Measurements from ENCODE around the gene CCDC88C. TPM values are rescaled to one million over a fixed set of nuclear protein-coding genes. Genes with fewer than 3 reads are reported as not detected.

CCDC88C gene
- total RNA-seq, 2 experiments from 2014 or later, result 83.6 to 87.8 TPM

DNA sequence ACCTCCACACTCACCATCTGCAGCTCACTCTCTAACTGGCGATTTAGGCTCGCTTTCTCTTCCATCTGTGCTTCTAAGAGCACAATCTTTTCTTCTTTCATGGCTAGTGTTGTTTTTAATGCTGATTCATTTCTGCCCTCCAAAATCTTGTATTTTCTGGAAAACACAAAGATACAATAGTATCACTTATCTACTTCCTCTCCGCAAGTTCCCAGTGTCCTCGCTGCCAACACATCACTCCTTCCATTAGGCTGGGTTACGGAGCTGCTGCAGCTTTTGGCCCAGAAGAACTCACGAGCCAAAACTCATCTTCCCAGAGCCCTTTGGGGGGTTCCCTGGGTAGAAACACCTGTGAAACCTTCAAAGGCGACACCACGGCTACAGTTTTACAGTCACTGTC is 109.3 kb downstream of the CCDC88C start:
- Mint-ChIP-seq H3K36me3 (ENCODE audit: low read depth) (peaks cover 73% of the 10 kb centered on the region), H3K27ac (peak overlapping the region; percentile 71), H3K27me3 (no peaks in the 10 kb centered on the region), H3K4me1 (ENCODE audit: low read depth) (peaks cover 57% of the 10 kb centered on the region), H3K9me3 (no peaks in the 10 kb centered on the region), H3K4me3 (no peak overlapping the region)
- TF ChIP-seq, protein P1, sequence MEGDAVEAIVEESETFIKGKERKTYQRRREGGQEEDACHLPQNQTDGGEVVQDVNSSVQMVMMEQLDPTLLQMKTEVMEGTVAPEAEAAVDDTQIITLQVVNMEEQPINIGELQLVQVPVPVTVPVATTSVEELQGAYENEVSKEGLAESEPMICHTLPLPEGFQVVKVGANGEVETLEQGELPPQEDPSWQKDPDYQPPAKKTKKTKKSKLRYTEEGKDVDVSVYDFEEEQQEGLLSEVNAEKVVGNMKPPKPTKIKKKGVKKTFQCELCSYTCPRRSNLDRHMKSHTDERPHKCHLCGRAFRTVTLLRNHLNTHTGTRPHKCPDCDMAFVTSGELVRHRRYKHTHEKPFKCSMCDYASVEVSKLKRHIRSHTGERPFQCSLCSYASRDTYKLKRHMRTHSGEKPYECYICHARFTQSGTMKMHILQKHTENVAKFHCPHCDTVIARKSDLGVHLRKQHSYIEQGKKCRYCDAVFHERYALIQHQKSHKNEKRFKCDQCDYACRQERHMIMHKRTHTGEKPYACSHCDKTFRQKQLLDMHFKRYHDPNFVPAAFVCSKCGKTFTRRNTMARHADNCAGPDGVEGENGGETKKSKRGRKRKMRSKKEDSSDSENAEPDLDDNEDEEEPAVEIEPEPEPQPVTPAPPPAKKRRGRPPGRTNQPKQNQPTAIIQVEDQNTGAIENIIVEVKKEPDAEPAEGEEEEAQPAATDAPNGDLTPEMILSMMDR (IDR thresholded peaks at IDR 0.05), result no peak
- ChIA-PET CTCF (no interaction called here), POLR2A (no interaction called here)
- ATAC-seq, result no peak
- intact Hi-C loops (cut with micrococcal nuclease), result no loop called here
- no peak for DNase-seq

DNA sequence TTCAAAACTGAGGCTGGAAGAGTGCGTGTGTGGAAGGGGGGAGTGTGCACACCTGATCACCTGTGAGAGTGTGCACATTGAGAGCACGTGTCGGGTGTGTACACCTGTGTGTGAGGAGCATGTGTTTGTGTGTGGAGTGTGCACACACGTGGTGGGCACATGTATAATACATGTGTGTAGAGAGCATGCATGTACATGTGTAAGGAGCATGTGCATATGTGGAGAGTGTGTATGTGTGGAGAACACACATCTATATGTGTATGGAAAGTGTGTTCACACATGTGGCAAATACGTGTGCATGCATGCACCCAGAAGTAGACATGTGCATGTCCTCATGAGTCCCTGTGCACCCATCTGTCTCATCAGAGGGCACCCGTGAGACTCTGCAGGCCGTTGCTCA is 110.0 kb downstream of the CCDC88C start:
- Mint-ChIP-seq H3K4me1 (ENCODE audit: low read depth) (peaks cover 58% of the 10 kb centered on the region), H3K27ac (no peak overlapping the region), H3K27me3 (no peaks in the 10 kb centered on the region), H3K9me3 (no peaks in the 10 kb centered on the region), H3K4me3 (no peak overlapping the region), H3K36me3 (ENCODE audit: low read depth) (peaks cover 66% of the 10 kb centered on the region)
- ATAC-seq (no peak), DNase-seq (no peak)
- intact Hi-C loops (cut with micrococcal nuclease), result no loop called here
- TF ChIP-seq, protein P1 (IDR thresholded peaks at IDR 0.05), result no peak
- ChIA-PET CTCF (no interaction called here), POLR2A (no interaction called here)

DNA sequence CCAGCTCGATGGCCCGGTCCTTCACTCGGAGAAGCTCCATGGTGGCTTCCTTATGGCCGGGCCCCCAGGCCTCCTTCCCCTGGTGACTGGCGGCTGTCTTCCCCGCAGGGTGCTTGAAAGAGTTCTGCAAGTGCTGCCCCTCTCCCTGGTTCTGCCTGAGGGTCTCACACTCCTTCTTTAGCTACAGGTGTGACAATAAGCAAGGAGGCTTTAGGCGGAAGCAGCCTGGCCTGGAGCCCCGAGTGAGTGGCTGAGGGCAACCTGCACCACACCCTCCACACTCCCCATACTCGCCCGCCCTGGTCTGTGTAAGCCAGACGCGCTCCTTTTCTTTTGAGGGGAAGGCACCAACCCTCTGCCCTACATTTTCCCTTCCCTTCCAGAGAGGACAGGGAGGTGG is 110.6 kb downstream of the CCDC88C start:
- DNase-seq (no peak), ATAC-seq (no peak)
- TF ChIP-seq, protein P1 (IDR thresholded peaks at IDR 0.05), result no peak
- Mint-ChIP-seq H3K36me3 (ENCODE audit: low read depth) (peaks cover 67% of the 10 kb centered on the region), H3K4me3 (no peak overlapping the region), H3K4me1 (ENCODE audit: low read depth) (peaks cover 62% of the 10 kb centered on the region), H3K27me3 (no peaks in the 10 kb centered on the region), H3K27ac (peak overlapping the region; percentile 77), H3K9me3 (no peaks in the 10 kb centered on the region)
- CTCF ChIA-PET, result interaction anchor here (2.0 kb wide), 1 partner anchor 16 kb away, joined by 6 read pairs; no protein-coding TSS in a partner anchor
- intact Hi-C loops (cut with micrococcal nuclease), result no loop called here
- POLR2A ChIA-PET, result no interaction called here

DNA sequence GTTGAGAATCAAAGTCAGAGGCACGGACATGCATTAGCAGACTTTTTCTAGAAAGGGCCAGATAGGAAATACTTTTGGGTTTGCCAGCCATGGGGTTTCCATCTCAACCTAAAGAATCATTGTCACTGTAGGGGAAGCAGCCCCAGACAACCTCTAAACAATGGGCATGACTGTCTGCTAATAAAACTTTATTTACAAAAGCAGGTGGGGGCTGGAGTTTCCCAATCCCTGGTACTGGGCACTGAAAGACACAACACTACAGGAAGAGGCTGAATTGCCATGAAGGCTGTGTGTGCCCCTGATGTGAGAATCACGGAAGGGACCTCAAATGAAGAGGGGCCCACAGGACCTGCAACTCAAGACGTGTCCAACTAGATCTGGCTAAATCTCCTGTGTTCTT is 111.1 kb downstream of the CCDC88C start:
- ChIA-PET CTCF (interaction anchor here (2.0 kb wide), 1 partner anchor 17 kb away, joined by 6 read pairs; no protein-coding TSS in a partner anchor), POLR2A (interaction anchor here (0.8 to 1.3 kb wide), 3 partner anchors 9 to 71 kb away, joined by 3 read pairs; no protein-coding TSS in a partner anchor)
- no peak for DNase-seq
- Mint-ChIP-seq H3K9me3 (no peaks in the 10 kb centered on the region), H3K4me3 (no peak overlapping the region), H3K4me1 (ENCODE audit: low read depth) (peaks cover 65% of the 10 kb centered on the region), H3K27ac (peak overlapping the region; percentile 77), H3K36me3 (ENCODE audit: low read depth) (peaks cover 70% of the 10 kb centered on the region), H3K27me3 (no peaks in the 10 kb centered on the region)
- intact Hi-C loops (cut with micrococcal nuclease), result no loop called here
- TF ChIP-seq, protein P1 (IDR thresholded peaks at IDR 0.05), result no peak
- ATAC-seq, result no peak

DNA sequence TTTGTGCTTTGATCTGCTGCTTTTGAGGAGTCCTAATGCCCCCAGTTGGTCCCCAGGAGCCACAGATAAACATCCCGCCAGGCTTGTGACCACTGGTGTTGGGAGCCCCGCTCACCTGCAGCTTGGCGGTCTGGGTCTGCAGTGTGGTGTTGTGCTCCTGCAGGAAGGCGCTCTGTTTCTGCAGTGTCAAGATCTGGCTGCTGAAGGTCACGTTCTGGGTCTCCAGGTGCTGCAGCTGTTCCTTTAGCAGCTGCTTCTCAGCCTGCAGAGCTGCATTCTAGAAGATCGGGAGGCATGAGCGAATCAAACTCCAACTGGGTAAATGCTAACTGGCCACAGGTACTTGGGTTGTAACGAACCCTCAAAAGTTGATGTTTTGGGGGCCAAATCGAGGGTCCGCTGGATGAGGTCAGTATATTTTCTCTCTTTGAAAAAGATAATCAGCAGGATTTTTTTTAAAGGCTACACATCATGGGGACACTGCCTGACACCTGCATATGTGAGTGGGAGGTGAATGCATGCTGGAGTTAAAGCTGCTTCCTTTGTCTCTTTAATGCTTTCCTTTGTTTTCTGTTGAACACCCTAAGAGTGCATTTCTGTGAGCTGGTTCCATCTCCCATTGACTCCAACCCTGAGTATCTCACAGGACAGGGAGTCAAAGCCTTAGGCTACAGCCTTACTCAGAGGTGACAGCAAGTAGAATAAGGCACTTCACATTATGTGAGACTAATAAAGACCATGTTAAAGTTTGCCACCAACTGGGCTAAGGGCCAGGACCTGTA is 111.8 kb downstream of the CCDC88C start:
- intact Hi-C loops (cut with micrococcal nuclease), result no loop called here
- Mint-ChIP-seq H3K4me3 (no peak overlapping the region), H3K27me3 (no peaks in the 10 kb centered on the region), H3K4me1 (ENCODE audit: low read depth) (peaks cover 64% of the 10 kb centered on the region), H3K36me3 (ENCODE audit: low read depth) (peaks cover 70% of the 10 kb centered on the region), H3K27ac (peak overlapping the region; percentile 77), H3K9me3 (no peaks in the 10 kb centered on the region)
- DNase-seq (no peak), ATAC-seq (no peak)
- TF ChIP-seq, protein P1 (IDR thresholded peaks at IDR 0.05), result no peak
- ChIA-PET CTCF (interaction anchor here (0.7 to 2.0 kb wide), 4 partner anchors 8 to 128 kb away, joined by 3 to 6 read pairs (median 4); no protein-coding TSS in a partner anchor), POLR2A (interaction anchor here (0.6 to 1.3 kb wide), 4 partner anchors 10 to 78 kb away, joined by 3 read pairs; no protein-coding TSS in a partner anchor)

All from activated CD8-positive, alpha-beta T cell treated with anti-CD3 and anti-CD28 coated beads for 36 hours (primary cell).